Caco-2 (cell line): ENCODE measurements around the gene TTC39A. TPM values are rescaled to one million over a fixed set of nuclear protein-coding genes. Genes with fewer than 3 reads are reported as not detected.

Experiments used
- BruUV-seq: library from RNA; stranded (reverse); fragments of 400-500 nt; replicated peaks from 2 replicates; lab custom pipeline; 2021; lab: Mats Ljungman, UMichigan
- CTCF ChIA-PET: fragments of 300-600 bp; sonication (Branson Sonifier 250); formaldehyde crosslinking; loops from one replicate; lab custom pipeline; 2022; ENCODE audit warnings: antibody characterized with exemption; lab: Charles Lee
- POLR2A ChIA-PET: fragments of 300-600 bp; sonication (Branson Sonifier 250); formaldehyde crosslinking; loops from one replicate; lab custom pipeline; 2022; ENCODE audit warnings: antibody characterized with exemption; lab: Charles Lee
- DNase-seq, 2 experiments: peaks; one replicate each; pipeline versions ENCODE4 v3.0.0 to v3.0.0-alpha.2; 2020 to 2022
- H3K27me3 ChIP-seq: replicated peaks from 2 replicates; pipeline ENCODE4 v1.6.0; 2011; ENCODE audit warnings: low read length; ENCODE audit not compliant: control insufficient read depth, insufficient read depth
- H3K36me3 ChIP-seq: 2 replicates; pipeline ENCODE4 v1.5.1; 2011; ENCODE audit warnings: low read length; ENCODE audit not compliant: control insufficient read depth, insufficient read depth
- H3K4me1 ChIP-seq: fragments of 250-450 bp; sonication (Bioruptor Pico); 2 replicates; pipeline ENCODE4 v1.5.1; 2020; ENCODE audit warnings: mild to moderate bottlenecking
- H3K4me3 ChIP-seq: 2 replicates; pipeline ENCODE4 v1.5.1; 2011; ENCODE audit warnings: low read depth, mild to moderate bottlenecking, control low read depth, low read length
- H3K9me3 ChIP-seq: fragments of 250-450 bp; sonication (Bioruptor Pico); 2 replicates; pipeline ENCODE4 v1.5.1; 2020; ENCODE audit warnings: mild to moderate bottlenecking, moderate library complexity
- H3K27ac Mint-ChIP-seq: one replicate; pipeline ENCODE4 v1.8.0; 2022; ENCODE audit warnings: mixed read lengths; ENCODE audit not compliant: unreplicated experiment
- H3K27me3 Mint-ChIP-seq: one replicate; pipeline ENCODE4 v1.8.0; 2022; ENCODE audit warnings: mixed read lengths; ENCODE audit not compliant: insufficient read depth, unreplicated experiment
- H3K36me3 Mint-ChIP-seq: one replicate; pipeline ENCODE4 v1.8.0; 2022; ENCODE audit warnings: mild to moderate bottlenecking, mixed read lengths; ENCODE audit not compliant: insufficient read depth, unreplicated experiment
- H3K4me1 Mint-ChIP-seq: one replicate; pipeline ENCODE4 v1.8.0; 2022; ENCODE audit warnings: low read depth, mixed read lengths; ENCODE audit not compliant: unreplicated experiment
- H3K4me3 Mint-ChIP-seq: one replicate; pipeline ENCODE4 v1.8.0; 2022; ENCODE audit warnings: mild to moderate bottlenecking, moderate library complexity, mixed read lengths; ENCODE audit not compliant: unreplicated experiment
- H3K9me3 Mint-ChIP-seq: one replicate; pipeline ENCODE4 v1.8.0; 2022; ENCODE audit warnings: mixed read lengths; ENCODE audit not compliant: unreplicated experiment
- CTCF ChIP-seq, 2 experiments: fragments of 200-600 bp in 1 of 2; IDR thresholded peaks; 1 replicate in 1 of 2; 2 replicates in 1 of 2; pipeline versions ENCODE4 v1.5.1 to v1.8.0; 2011 to 2022; ENCODE audit warnings: antibody characterized with exemption in 1 of 2, control low read depth in 1 of 2, inconsistent platforms in 1 of 2, low read depth in 1 of 2, low read length in 1 of 2, mild to moderate bottlenecking in 1 of 2, moderate library complexity in 1 of 2; ENCODE audit not compliant: insufficient read depth in 1 of 2, severe bottlenecking in 1 of 2, unreplicated experiment in 1 of 2
- intact Hi-C: fragments of 100-400 bp; cut with micrococcal nuclease; formaldehyde crosslinking; loops from one replicate; pipeline ENCODE4 v1.10.0; 2022; ENCODE audit not compliant: unreplicated experiment
- total RNA-seq: library from RNA; stranded (reverse); gene quantifications from 2 replicates; pipeline ENCODE4 v1.2.3, GENCODE V29; 2022

Gene TTC39A
- total RNA-seq, 1 experiment from 2014 or later: 21.0 TPM

- Histone ChIP-seq H3K4me3 (no peak overlapping the region), H3K27me3 (no peaks in the 10 kb centered on the region), H3K4me1 (peaks cover 7% of the 10 kb centered on the region; the same call in 1 of the 2 replicates), H3K9me3 (no peaks in the 10 kb centered on the region), H3K36me3 (no peaks in the 10 kb centered on the region)
- POLR2A ChIA-PET: no interaction called here
- no TSS peak for BruUV-seq
- TF ChIP-seq CTCF (IDR thresholded peaks at IDR 0.05; ENCODE audit: insufficient read depth in 1 of 2, low read depth in 1 of 2, low read length in 1 of 2, severe bottlenecking in 1 of 2, unreplicated experiment in 1 of 2): no peak
- Mint-ChIP-seq H3K27ac (no peak overlapping the region), H3K4me3 (no peak overlapping the region), H3K27me3 (no peaks in the 10 kb centered on the region), H3K9me3 (no peaks in the 10 kb centered on the region), H3K4me1 (peaks cover 7% of the 10 kb centered on the region), H3K36me3 (peaks cover 11% of the 10 kb centered on the region)
- CTCF ChIA-PET: no interaction called here
- intact Hi-C loops: no loop called here
- DNase-seq: no peak
These were observed 49.9 kb downstream of the TTC39A start for GRCh38 chr1:51280321-51280978.

- Histone ChIP-seq H3K4me1 (no peaks in the 10 kb centered on the region), H3K27me3 (no peaks in the 10 kb centered on the region), H3K9me3 (no peaks in the 10 kb centered on the region), H3K4me3 (no peak overlapping the region), H3K36me3 (no peaks in the 10 kb centered on the region)
- H3K4me1 Mint-ChIP-seq: peaks cover 7% of the 10 kb centered on the region
- POLR2A ChIA-PET: no interaction called here
- no TSS peak for BruUV-seq
- H3K4me3 Mint-ChIP-seq: no peak overlapping the region
- DNase-seq: no peak
- no peak for TF ChIP-seq CTCF (IDR thresholded peaks at IDR 0.05; ENCODE audit: insufficient read depth in 1 of 2, low read depth in 1 of 2, low read length in 1 of 2, severe bottlenecking in 1 of 2, unreplicated experiment in 1 of 2)
- CTCF ChIA-PET: no interaction called here
- H3K9me3 Mint-ChIP-seq: no peaks in the 10 kb centered on the region
- no peak overlapping the region for H3K27ac Mint-ChIP-seq
- peaks cover 11% of the 10 kb centered on the region for H3K36me3 Mint-ChIP-seq
- intact Hi-C loops: no loop called here
- H3K27me3 Mint-ChIP-seq: no peaks in the 10 kb centered on the region
These were observed 54.1 kb downstream of the TTC39A start for GRCh38 chr1:51276286-51276685.

- CTCF ChIA-PET: no interaction called here
- H3K9me3 ChIP-seq: no peaks in the 10 kb centered on the region
- no TSS peak for BruUV-seq
- no peak overlapping the region for H3K4me3 Mint-ChIP-seq
- no peak overlapping the region for H3K4me3 ChIP-seq
- H3K36me3 ChIP-seq: no peaks in the 10 kb centered on the region
- TF ChIP-seq CTCF (IDR thresholded peaks at IDR 0.05; ENCODE audit: insufficient read depth in 1 of 2, low read depth in 1 of 2, low read length in 1 of 2, severe bottlenecking in 1 of 2, unreplicated experiment in 1 of 2): no peak
- H3K27me3 Mint-ChIP-seq: no peaks in the 10 kb centered on the region
- intact Hi-C loops: no loop called here
- H3K36me3 Mint-ChIP-seq: no peaks in the 10 kb centered on the region
- POLR2A ChIA-PET: no interaction called here
- H3K4me1 Mint-ChIP-seq: no peaks in the 10 kb centered on the region
- H3K27me3 ChIP-seq: no peaks in the 10 kb centered on the region
- H3K27ac Mint-ChIP-seq: no peak overlapping the region
- no peaks in the 10 kb centered on the region for H3K9me3 Mint-ChIP-seq
- H3K4me1 ChIP-seq: no peaks in the 10 kb centered on the region
- no peak for DNase-seq
These were observed 55.7 kb downstream of the TTC39A start for GRCh38 chr1:51274676-51275075.
